ENCODE results near the gene BST1.

Gene BST1

GRCh38 chr4:15707363-15707715 is 4.5 kb downstream of the BST1 start:
- Histone ChIP-seq H3K4me3 (ENCODE audit: low read length in 2 of 2) (no peak overlapping the region), H3K9ac (ENCODE audit: low read depth in 1 of 2, low read length in 2 of 2) (no peak overlapping the region), H3K36me3 (ENCODE audit: control insufficient read depth in 2 of 2, insufficient read depth in 2 of 2, low read length in 2 of 2) (no peaks in the 10 kb centered on the region), H3K27ac (ENCODE audit: low read depth in 2 of 2, low read length in 2 of 2) (no peak overlapping the region), H3K27me3 (ENCODE audit: control insufficient read depth in 2 of 2, insufficient read depth in 2 of 2, low read length in 2 of 2) (no peaks in the 10 kb centered on the region), H3K4me1 (ENCODE audit: control insufficient read depth in 2 of 2, insufficient read depth in 2 of 2, low read length in 2 of 2) (peaks cover 0 to 4% of the 10 kb centered on the region in 2 donors), H3K9me3 (ENCODE audit: control insufficient read depth in 2 of 2, low read length in 2 of 2) (no peaks in the 10 kb centered on the region)

- Histone ChIP-seq H3K9ac (ENCODE audit: low read depth in 1 of 2, low read length in 2 of 2) (no peak overlapping the region), H3K4me1 (ENCODE audit: control insufficient read depth in 2 of 2, insufficient read depth in 2 of 2, low read length in 2 of 2) (no peaks in the 10 kb centered on the region), H3K4me3 (ENCODE audit: low read length in 2 of 2) (no peak overlapping the region), H3K9me3 (ENCODE audit: control insufficient read depth in 2 of 2, low read length in 2 of 2) (no peaks in the 10 kb centered on the region), H3K36me3 (ENCODE audit: control insufficient read depth in 2 of 2, insufficient read depth in 2 of 2, low read length in 2 of 2) (no peaks in the 10 kb centered on the region), H3K27ac (ENCODE audit: low read depth in 2 of 2, low read length in 2 of 2) (no peak overlapping the region), H3K27me3 (ENCODE audit: control insufficient read depth in 2 of 2, insufficient read depth in 2 of 2, low read length in 2 of 2) (no peaks in the 10 kb centered on the region)
Measured at GRCh38 chr4:15711762-15712161, 8.9 kb downstream of the BST1 start.

DNA sequence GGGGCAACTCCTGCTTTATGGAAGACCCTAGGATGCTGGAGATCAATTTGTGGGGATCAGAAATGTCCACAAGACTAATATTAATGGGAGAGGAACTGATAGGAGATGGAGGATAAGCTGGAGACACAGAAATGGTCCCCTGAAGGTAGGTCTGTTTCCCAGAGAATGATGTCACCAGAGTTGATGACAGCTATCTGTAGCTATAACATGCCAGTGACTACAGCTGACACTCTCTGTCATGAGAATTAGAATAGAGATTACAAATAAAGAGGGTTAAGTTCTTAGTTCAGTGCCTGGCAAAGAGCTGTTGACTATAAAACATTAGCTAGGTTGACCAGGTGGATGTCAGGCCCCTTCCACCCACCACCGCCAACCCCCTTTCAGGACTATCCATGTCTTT is 9.3 kb downstream of the BST1 start:
- no peak overlapping the region for H3K4me3 ChIP-seq (ENCODE audit: low read length in 2 of 2)
- no peak overlapping the region for H3K9ac ChIP-seq (ENCODE audit: low read depth in 1 of 2, low read length in 2 of 2)
- H3K27me3 ChIP-seq (ENCODE audit: control insufficient read depth in 2 of 2, insufficient read depth in 2 of 2, low read length in 2 of 2): no peaks in the 10 kb centered on the region
- H3K9me3 ChIP-seq (ENCODE audit: control insufficient read depth in 2 of 2, low read length in 2 of 2): no peaks in the 10 kb centered on the region
- H3K36me3 ChIP-seq (ENCODE audit: control insufficient read depth in 2 of 2, insufficient read depth in 2 of 2, low read length in 2 of 2): no peaks in the 10 kb centered on the region
- no peak overlapping the region for H3K27ac ChIP-seq (ENCODE audit: low read depth in 2 of 2, low read length in 2 of 2)
- H3K4me1 ChIP-seq (ENCODE audit: control insufficient read depth in 2 of 2, insufficient read depth in 2 of 2, low read length in 2 of 2): no peaks in the 10 kb centered on the region

DNA sequence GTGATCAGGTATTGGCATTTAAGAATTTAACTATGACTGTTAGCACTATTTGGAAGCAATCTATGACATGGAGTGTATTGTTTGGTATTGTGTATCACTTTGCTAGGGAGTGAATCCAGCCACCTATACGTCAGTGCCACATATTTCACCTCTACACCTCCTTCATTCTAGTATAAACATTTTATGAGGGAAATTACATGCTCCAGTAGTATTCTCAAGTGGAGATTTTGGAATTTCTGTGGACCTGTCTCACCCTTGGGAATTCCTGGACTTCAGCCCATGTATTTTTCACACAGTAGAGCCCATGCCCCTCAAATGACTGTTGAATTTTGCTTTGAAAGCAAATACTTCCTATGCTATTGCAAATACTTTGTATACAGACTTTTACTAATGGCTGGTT is 11.3 kb downstream of the BST1 start:
- H3K27me3 ChIP-seq (ENCODE audit: control insufficient read depth in 2 of 2, insufficient read depth in 2 of 2, low read length in 2 of 2): no peaks in the 10 kb centered on the region
- no peak overlapping the region for H3K27ac ChIP-seq (ENCODE audit: low read depth in 2 of 2, low read length in 2 of 2)
- no peaks in the 10 kb centered on the region for H3K4me1 ChIP-seq (ENCODE audit: control insufficient read depth in 2 of 2, insufficient read depth in 2 of 2, low read length in 2 of 2)
- no peaks in the 10 kb centered on the region for H3K36me3 ChIP-seq (ENCODE audit: control insufficient read depth in 2 of 2, insufficient read depth in 2 of 2, low read length in 2 of 2)
- no peak overlapping the region for H3K4me3 ChIP-seq (ENCODE audit: low read length in 2 of 2)
- no peak overlapping the region for H3K9ac ChIP-seq (ENCODE audit: low read depth in 1 of 2, low read length in 2 of 2)
- no peaks in the 10 kb centered on the region for H3K9me3 ChIP-seq (ENCODE audit: control insufficient read depth in 2 of 2, low read length in 2 of 2)

DNA sequence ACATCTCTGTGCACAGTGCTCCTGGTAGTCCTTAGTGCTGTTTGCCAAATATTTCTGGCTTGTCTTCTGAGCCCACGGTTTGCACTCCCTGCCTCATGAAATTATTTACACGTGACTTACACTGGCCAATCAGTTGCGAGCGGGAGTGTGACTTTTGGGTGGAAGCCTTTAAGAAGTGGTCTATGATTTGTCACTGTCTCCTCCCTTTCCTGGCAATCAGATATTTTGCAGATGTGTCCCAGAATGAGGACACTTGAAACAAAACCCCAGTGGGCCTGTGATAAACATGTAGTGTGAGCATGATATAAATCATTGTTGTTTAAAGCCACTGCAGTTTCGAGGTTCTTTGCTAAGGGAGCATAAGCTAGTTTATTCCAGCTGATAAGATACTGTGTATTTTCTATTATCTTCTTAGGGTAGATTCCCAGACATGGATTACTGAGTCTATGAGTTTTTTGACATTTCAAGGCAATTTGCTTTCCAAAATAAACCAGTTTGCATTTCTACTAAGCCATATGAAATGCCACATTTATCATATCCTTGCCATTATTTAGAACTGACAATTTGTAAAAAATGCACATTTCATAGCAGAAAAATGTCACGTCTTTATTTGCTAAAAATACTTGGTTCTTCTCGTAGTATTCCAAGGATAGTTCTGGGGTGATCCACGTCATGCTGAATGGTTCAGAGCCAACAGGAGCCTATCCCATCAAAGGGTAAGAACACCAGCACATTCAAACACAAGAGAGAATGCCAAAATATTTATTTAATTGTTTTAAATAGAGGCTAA is 12.0 kb downstream of the BST1 start:
- Histone ChIP-seq H3K4me1 (ENCODE audit: control insufficient read depth in 2 of 2, insufficient read depth in 2 of 2, low read length in 2 of 2) (no peaks in the 10 kb centered on the region), H3K9me3 (ENCODE audit: control insufficient read depth in 2 of 2, low read length in 2 of 2) (no peaks in the 10 kb centered on the region), H3K27me3 (ENCODE audit: control insufficient read depth in 2 of 2, insufficient read depth in 2 of 2, low read length in 2 of 2) (no peaks in the 10 kb centered on the region), H3K9ac (ENCODE audit: low read depth in 1 of 2, low read length in 2 of 2) (no peak overlapping the region), H3K27ac (ENCODE audit: low read depth in 2 of 2, low read length in 2 of 2) (no peak overlapping the region), H3K36me3 (ENCODE audit: control insufficient read depth in 2 of 2, insufficient read depth in 2 of 2, low read length in 2 of 2) (no peaks in the 10 kb centered on the region), H3K4me3 (ENCODE audit: low read length in 2 of 2) (no peak overlapping the region)

DNA sequence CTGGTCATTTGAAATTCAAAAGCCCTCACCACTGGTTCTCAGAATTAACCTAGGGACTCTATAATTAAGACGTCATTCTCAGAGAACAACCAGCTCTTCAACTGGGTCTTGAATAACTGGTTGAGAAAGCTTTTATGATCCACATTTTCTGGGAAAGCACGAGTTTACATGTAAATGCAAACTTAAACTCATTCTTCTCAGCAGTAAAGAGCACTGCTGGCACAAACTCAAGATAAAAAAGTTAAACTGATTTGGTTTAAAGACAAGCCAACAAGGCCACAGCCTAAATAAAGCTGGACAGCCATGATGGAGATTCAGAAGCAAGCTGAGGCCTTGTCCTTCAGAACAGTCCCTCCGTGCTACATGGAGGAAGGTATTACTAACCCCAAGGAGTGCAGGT is 13.2 kb downstream of the BST1 start:
- H3K36me3 ChIP-seq (ENCODE audit: control insufficient read depth in 2 of 2, insufficient read depth in 2 of 2, low read length in 2 of 2): no peaks in the 10 kb centered on the region
- H3K9ac ChIP-seq (ENCODE audit: low read depth in 1 of 2, low read length in 2 of 2): no peak overlapping the region
- no peak overlapping the region for H3K27ac ChIP-seq (ENCODE audit: low read depth in 2 of 2, low read length in 2 of 2)
- no peaks in the 10 kb centered on the region for H3K9me3 ChIP-seq (ENCODE audit: control insufficient read depth in 2 of 2, low read length in 2 of 2)
- H3K4me1 ChIP-seq (ENCODE audit: control insufficient read depth in 2 of 2, insufficient read depth in 2 of 2, low read length in 2 of 2): no peaks in the 10 kb centered on the region
- no peaks in the 10 kb centered on the region for H3K27me3 ChIP-seq (ENCODE audit: control insufficient read depth in 2 of 2, insufficient read depth in 2 of 2, low read length in 2 of 2)
- H3K4me3 ChIP-seq (ENCODE audit: low read length in 2 of 2): no peak overlapping the region

DNA sequence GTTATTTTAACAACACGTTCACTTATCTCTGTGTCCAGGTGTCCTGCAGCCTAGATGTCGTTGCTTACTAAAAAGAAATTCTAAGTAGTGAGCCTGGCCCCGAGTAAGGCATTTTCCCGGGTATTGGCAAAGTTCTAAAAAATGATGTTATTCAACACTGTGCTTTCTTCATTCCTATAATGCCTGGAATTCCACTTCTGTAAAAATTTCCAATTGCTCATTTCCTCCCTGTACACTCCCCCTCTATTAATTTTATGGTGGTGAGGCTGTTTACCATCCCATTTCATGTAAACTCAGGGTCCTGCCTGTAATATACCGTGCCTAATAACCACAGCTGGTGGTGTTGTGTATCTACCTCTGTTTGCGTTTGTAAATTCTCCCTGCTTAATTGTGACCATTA is 14.2 kb downstream of the BST1 start:
- Histone ChIP-seq H3K9me3 (ENCODE audit: control insufficient read depth in 2 of 2, low read length in 2 of 2) (no peaks in the 10 kb centered on the region), H3K4me3 (ENCODE audit: low read length in 2 of 2) (no peak overlapping the region), H3K36me3 (ENCODE audit: control insufficient read depth in 2 of 2, insufficient read depth in 2 of 2, low read length in 2 of 2) (no peaks in the 10 kb centered on the region), H3K4me1 (ENCODE audit: control insufficient read depth in 2 of 2, insufficient read depth in 2 of 2, low read length in 2 of 2) (no peaks in the 10 kb centered on the region), H3K9ac (ENCODE audit: low read depth in 1 of 2, low read length in 2 of 2) (no peak overlapping the region), H3K27ac (ENCODE audit: low read depth in 2 of 2, low read length in 2 of 2) (no peak overlapping the region), H3K27me3 (ENCODE audit: control insufficient read depth in 2 of 2, insufficient read depth in 2 of 2, low read length in 2 of 2) (no peaks in the 10 kb centered on the region)

GRCh38 chr4:15717657-15718416 is 15.0 kb downstream of the BST1 start:
- Histone ChIP-seq H3K9ac (ENCODE audit: low read depth in 1 of 2, low read length in 2 of 2) (no peak overlapping the region), H3K4me1 (ENCODE audit: control insufficient read depth in 2 of 2, insufficient read depth in 2 of 2, low read length in 2 of 2) (no peaks in the 10 kb centered on the region), H3K27ac (ENCODE audit: low read depth in 2 of 2, low read length in 2 of 2) (no peak overlapping the region), H3K9me3 (ENCODE audit: control insufficient read depth in 2 of 2, low read length in 2 of 2) (no peaks in the 10 kb centered on the region), H3K27me3 (ENCODE audit: control insufficient read depth in 2 of 2, insufficient read depth in 2 of 2, low read length in 2 of 2) (no peaks in the 10 kb centered on the region), H3K36me3 (ENCODE audit: control insufficient read depth in 2 of 2, insufficient read depth in 2 of 2, low read length in 2 of 2) (no peaks in the 10 kb centered on the region), H3K4me3 (ENCODE audit: low read length in 2 of 2) (no peak overlapping the region)

DNA sequence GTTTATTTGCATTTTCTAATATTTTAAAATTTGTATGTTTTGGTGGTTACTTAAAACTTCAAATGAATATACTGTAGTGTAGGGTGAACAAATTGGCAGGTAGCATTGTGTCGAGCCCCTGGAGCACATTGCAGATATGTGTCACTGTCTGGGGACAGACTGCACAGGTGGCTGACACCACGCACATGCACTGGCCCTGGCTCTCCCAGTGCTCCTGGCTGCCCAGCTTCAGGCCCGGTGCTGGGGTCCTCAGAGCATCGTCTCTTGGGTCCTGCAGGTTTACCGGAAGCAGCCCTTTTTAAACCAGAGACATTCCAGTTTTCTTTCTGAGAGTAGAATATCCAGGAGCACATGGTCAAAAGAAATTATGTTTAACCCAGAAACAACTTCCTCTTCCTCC is 15.6 kb downstream of the BST1 start:
- no peaks in the 10 kb centered on the region for H3K27me3 ChIP-seq (ENCODE audit: control insufficient read depth in 2 of 2, insufficient read depth in 2 of 2, low read length in 2 of 2)

GRCh38 chr4:15718959-15719358 is 16.1 kb downstream of the BST1 start:
- H3K9ac ChIP-seq (ENCODE audit: low read depth in 1 of 2, low read length in 2 of 2): no peak overlapping the region
- H3K9me3 ChIP-seq (ENCODE audit: control insufficient read depth in 2 of 2, low read length in 2 of 2): no peaks in the 10 kb centered on the region
- no peak overlapping the region for H3K4me3 ChIP-seq (ENCODE audit: low read length in 2 of 2)
- no peak overlapping the region for H3K27ac ChIP-seq (ENCODE audit: low read depth in 2 of 2, low read length in 2 of 2)
- H3K27me3 ChIP-seq (ENCODE audit: control insufficient read depth in 2 of 2, insufficient read depth in 2 of 2, low read length in 2 of 2): no peaks in the 10 kb centered on the region
- H3K36me3 ChIP-seq (ENCODE audit: control insufficient read depth in 2 of 2, insufficient read depth in 2 of 2, low read length in 2 of 2): no peaks in the 10 kb centered on the region
- no peaks in the 10 kb centered on the region for H3K4me1 ChIP-seq (ENCODE audit: control insufficient read depth in 2 of 2, insufficient read depth in 2 of 2, low read length in 2 of 2)

More for the DNA sequence above, 15.6 kb downstream of the BST1 start:
- no peaks in the 10 kb centered on the region for H3K4me1 ChIP-seq (ENCODE audit: control insufficient read depth in 2 of 2, insufficient read depth in 2 of 2, low read length in 2 of 2)
- H3K4me3 ChIP-seq (ENCODE audit: low read length in 2 of 2): no peak overlapping the region
- no peaks in the 10 kb centered on the region for H3K9me3 ChIP-seq (ENCODE audit: control insufficient read depth in 2 of 2, low read length in 2 of 2)
- H3K36me3 ChIP-seq (ENCODE audit: control insufficient read depth in 2 of 2, insufficient read depth in 2 of 2, low read length in 2 of 2): no peaks in the 10 kb centered on the region
- H3K9ac ChIP-seq (ENCODE audit: low read depth in 1 of 2, low read length in 2 of 2): no peak overlapping the region
- no peak overlapping the region for H3K27ac ChIP-seq (ENCODE audit: low read depth in 2 of 2, low read length in 2 of 2)
